HepG2 (cell line): ENCODE results near the gene PPDPF. TPM values are rescaled to one million over a fixed set of nuclear protein-coding genes. Genes with fewer than 3 reads are reported as not detected.

ENCODE experiments used
- GABPA ChIP-seq, 2 experiments: IDR thresholded peaks; 2 replicates each; pipeline ENCODE4 v1.6.1; 2011 to 2016; ENCODE audit warnings: low read depth in 2 of 2, low read length in 1 of 2, missing biosample characterization in 1 of 2, missing genetic modification characterization in 1 of 2
- HDAC6 ChIP-seq: fragments of 200-600 bp; sonication (generic); IDR thresholded peaks from 2 replicates; pipeline ENCODE4 v1.7.0; 2017; ENCODE audit warnings: mild to moderate bottlenecking, antibody characterized with exemption, low read length, low read depth
- HOXA3 ChIP-seq: sonication (generic); formaldehyde crosslinking; IDR thresholded peaks from 2 replicates; pipeline ENCODE4 v1.5.0; 2020; ENCODE audit warnings: missing genetic modification reagents
- KDM2A ChIP-seq: sonication (generic); formaldehyde crosslinking; IDR thresholded peaks from 2 replicates; pipeline ENCODE4 v1.4.0; 2020; ENCODE audit warnings: low read depth, missing genetic modification reagents, borderline replicate concordance
- MED1 ChIP-seq: sonication (generic); formaldehyde crosslinking; IDR thresholded peaks from 2 replicates; pipeline ENCODE4 v1.4.0; 2020; ENCODE audit warnings: missing genetic modification reagents
- MTF2 ChIP-seq: sonication (generic); formaldehyde crosslinking; IDR thresholded peaks from 2 replicates; pipeline ENCODE4 v1.5.0; 2020; ENCODE audit warnings: missing genetic modification reagents, borderline replicate concordance
- NONO ChIP-seq, 2 experiments: fragments of 450-650 bp in 1 of 2; sonication (generic) in 1 of 2; formaldehyde crosslinking in 1 of 2; IDR thresholded peaks in 1 of 2; conservative IDR thresholded peaks in 1 of 2; 2 replicates each; pipeline versions ENCODE4 v1.6.1 to v1.8.0; 2017 to 2022; ENCODE audit warnings: mild to moderate bottlenecking in 1 of 2, missing genetic modification reagents in 1 of 2, moderate library complexity in 1 of 2
- REPIN1 ChIP-seq: sonication (generic); formaldehyde crosslinking; IDR thresholded peaks from 2 replicates; pipeline ENCODE4 v1.8.0; 2022; ENCODE audit warnings: missing genetic modification reagents, low read depth, mild to moderate bottlenecking, borderline replicate concordance
- TOE1 ChIP-seq: sonication (generic); formaldehyde crosslinking; IDR thresholded peaks from 2 replicates; pipeline ENCODE4 v1.4.0; 2020; ENCODE audit warnings: mild to moderate bottlenecking, missing genetic modification reagents
- polyA plus RNA-seq, 8 experiments: library from polyadenylated mRNA; depleted of rRNA in 3 of 8; stranded (reverse) in 7 of 8; unstranded in 1 of 8; fragments of >200 nt; fragmentation: Illumina TruSeq in 4 of 8; extraction: Trizol in 4 of 8; gene quantifications; 2 replicates each; pipeline versions ENCODE4 v1.2.1 to v1.2.3, GENCODE V29; 2011 to 2016; ENCODE audit warnings: low read depth in 4 of 8, missing spikeins in 1 of 8, mixed read lengths in 1 of 8; ENCODE audit not compliant: insufficient read depth in 1 of 8
- total RNA-seq, 5 experiments: library from RNA; depleted of rRNA; stranded (reverse); fragments of >200 nt; fragmentation: Illumina TruSeq; extraction: Trizol; gene quantifications; 2 replicates each; pipeline ENCODE4 v1.2.3, GENCODE V29; 2016; ENCODE audit warnings: low read depth in 1 of 5
- TF ChIP-seq, protein P1 (sequence below): sonication (generic); formaldehyde crosslinking; IDR thresholded peaks from 2 replicates; pipeline ENCODE4 v1.4.0; 2020; ENCODE audit warnings: missing genetic modification reagents
- TF ChIP-seq, protein P2 (sequence below): sonication (generic); formaldehyde crosslinking; IDR thresholded peaks from 2 replicates; pipeline ENCODE4 v1.9.0; 2021; ENCODE audit warnings: missing genetic modification reagents, mild to moderate bottlenecking, borderline replicate concordance
- TF ChIP-seq, protein P3 (sequence below): sonication (generic); formaldehyde crosslinking; conservative IDR thresholded peaks from 2 replicates; pipeline ENCODE4 v1.4.0; 2020; ENCODE audit warnings: missing genetic modification reagents

PPDPF gene
- total and polyA plus RNA-seq, 2 of the 13 experiments (the other 11 are each of a cell fraction or from before 2014, with no cell fraction given) = 1.8 to 7.0 TPM

DNA sequence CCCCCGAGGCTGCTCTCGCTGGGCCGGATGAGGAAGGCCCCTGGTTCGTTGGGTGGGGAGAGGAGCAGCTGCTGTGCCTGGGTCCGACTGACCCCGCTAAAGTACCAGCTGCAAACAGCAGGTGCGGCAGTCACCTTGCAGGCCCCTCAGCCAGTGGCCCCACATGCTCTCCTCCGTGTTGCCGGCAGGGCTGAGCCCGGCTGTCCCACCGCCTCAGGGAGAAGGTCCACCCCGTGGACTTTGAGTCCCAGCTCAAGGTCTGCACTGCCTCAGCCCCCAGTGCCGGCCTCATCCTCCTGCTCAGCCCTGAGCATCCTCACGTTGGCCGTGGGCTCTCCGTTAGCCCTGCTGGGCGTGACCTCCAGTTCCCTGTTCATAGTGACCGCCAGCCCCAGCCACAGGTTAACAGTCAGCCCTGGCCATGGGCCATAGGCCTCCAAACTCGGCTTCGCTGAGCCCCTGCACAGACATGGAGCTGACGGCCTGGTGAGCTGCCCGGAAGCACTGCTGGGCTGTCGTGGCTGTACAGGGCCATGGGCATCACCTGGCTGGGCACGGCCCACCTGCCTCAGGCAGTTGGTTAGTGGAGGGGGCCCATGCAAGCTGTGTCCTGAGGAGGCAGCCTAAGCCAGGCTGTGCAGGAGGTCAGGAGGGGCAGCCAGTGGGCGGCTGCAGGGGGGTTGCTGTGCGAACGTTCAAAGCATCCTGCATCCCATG is 23.8 kb downstream of the PPDPF start (continued):
- TF ChIP-seq, protein P1, sequence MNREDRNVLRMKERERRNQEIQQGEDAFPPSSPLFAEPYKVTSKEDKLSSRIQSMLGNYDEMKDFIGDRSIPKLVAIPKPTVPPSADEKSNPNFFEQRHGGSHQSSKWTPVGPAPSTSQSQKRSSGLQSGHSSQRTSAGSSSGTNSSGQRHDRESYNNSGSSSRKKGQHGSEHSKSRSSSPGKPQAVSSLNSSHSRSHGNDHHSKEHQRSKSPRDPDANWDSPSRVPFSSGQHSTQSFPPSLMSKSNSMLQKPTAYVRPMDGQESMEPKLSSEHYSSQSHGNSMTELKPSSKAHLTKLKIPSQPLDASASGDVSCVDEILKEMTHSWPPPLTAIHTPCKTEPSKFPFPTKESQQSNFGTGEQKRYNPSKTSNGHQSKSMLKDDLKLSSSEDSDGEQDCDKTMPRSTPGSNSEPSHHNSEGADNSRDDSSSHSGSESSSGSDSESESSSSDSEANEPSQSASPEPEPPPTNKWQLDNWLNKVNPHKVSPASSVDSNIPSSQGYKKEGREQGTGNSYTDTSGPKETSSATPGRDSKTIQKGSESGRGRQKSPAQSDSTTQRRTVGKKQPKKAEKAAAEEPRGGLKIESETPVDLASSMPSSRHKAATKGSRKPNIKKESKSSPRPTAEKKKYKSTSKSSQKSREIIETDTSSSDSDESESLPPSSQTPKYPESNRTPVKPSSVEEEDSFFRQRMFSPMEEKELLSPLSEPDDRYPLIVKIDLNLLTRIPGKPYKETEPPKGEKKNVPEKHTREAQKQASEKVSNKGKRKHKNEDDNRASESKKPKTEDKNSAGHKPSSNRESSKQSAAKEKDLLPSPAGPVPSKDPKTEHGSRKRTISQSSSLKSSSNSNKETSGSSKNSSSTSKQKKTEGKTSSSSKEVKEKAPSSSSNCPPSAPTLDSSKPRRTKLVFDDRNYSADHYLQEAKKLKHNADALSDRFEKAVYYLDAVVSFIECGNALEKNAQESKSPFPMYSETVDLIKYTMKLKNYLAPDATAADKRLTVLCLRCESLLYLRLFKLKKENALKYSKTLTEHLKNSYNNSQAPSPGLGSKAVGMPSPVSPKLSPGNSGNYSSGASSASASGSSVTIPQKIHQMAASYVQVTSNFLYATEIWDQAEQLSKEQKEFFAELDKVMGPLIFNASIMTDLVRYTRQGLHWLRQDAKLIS = no peak
- peak; percentile 45; the same call in 1 of the 2 replicates for TF ChIP-seq MTF2 (CRISPR knock-in tag)
- no peak for TF ChIP-seq TOE1 (CRISPR knock-in tag)
- TF ChIP-seq MED1 (CRISPR knock-in tag) = no peak; the same call in 1 of the 2 replicates
- peak; percentile 15; the same call in 1 of the 2 replicates for TF ChIP-seq HOXA3
- TF ChIP-seq HDAC6 = no peak
- TF ChIP-seq KDM2A (CRISPR knock-in tag) = peak; percentile 37; the same call in 1 of the 2 replicates
- TF ChIP-seq GABPA (IDR thresholded peaks at IDR 0.05; ENCODE audit: low read depth, low read length) = no peak
- no peak for TF ChIP-seq GABPA (CRISPR knock-in tag; IDR thresholded peaks at IDR 0.05; ENCODE audit: low read depth)
- no peak for TF ChIP-seq REPIN1
- TF ChIP-seq, protein P2, sequence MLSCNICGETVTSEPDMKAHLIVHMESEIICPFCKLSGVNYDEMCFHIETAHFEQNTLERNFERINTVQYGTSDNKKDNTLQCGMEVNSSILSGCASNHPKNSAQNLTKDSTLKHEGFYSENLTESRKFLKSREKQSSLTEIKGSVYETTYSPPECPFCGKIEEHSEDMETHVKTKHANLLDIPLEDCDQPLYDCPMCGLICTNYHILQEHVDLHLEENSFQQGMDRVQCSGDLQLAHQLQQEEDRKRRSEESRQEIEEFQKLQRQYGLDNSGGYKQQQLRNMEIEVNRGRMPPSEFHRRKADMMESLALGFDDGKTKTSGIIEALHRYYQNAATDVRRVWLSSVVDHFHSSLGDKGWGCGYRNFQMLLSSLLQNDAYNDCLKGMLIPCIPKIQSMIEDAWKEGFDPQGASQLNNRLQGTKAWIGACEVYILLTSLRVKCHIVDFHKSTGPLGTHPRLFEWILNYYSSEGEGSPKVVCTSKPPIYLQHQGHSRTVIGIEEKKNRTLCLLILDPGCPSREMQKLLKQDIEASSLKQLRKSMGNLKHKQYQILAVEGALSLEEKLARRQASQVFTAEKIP (CRISPR knock-in tag) = no peak
- TF ChIP-seq NONO (IDR thresholded peaks at IDR 0.05) = no peak
- TF ChIP-seq NONO (CRISPR knock-in tag; conservative IDR thresholded peaks at IDR 0.05) = peak; percentile 56
- TF ChIP-seq, protein P3, sequence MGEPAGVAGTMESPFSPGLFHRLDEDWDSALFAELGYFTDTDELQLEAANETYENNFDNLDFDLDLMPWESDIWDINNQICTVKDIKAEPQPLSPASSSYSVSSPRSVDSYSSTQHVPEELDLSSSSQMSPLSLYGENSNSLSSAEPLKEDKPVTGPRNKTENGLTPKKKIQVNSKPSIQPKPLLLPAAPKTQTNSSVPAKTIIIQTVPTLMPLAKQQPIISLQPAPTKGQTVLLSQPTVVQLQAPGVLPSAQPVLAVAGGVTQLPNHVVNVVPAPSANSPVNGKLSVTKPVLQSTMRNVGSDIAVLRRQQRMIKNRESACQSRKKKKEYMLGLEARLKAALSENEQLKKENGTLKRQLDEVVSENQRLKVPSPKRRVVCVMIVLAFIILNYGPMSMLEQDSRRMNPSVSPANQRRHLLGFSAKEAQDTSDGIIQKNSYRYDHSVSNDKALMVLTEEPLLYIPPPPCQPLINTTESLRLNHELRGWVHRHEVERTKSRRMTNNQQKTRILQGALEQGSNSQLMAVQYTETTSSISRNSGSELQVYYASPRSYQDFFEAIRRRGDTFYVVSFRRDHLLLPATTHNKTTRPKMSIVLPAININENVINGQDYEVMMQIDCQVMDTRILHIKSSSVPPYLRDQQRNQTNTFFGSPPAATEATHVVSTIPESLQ (CRISPR knock-in tag) = no peak
